ENCODE data around the gene ZNF268. TPM values are rescaled to one million over a fixed set of nuclear protein-coding genes. Genes with fewer than 3 reads are reported as not detected.
A peak's percentile ranks its signal among the peaks of the same experiment; 100 is the strongest.

Gene ZNF268
- total and polyA plus RNA-seq, 4 donors = 4.2 to 18.9 (median 10.4) TPM

GRCh38 chr12:133190176-133190575, 8.9 kb downstream of the ZNF268 start:
- intact Hi-C loops (cut with DNase I) = no loop called here
- H3K4me3 ChIP-seq (ENCODE audit: low read length in 2 of 2) = no peak overlapping the region
- peaks cover 42 to 46% of the 10 kb centered on the region in 2 donors for H3K36me3 ChIP-seq (ENCODE audit: control insufficient read depth in 1 of 2, insufficient read depth in 2 of 2, low read length in 1 of 2)
- no peaks in the 10 kb centered on the region for H3K27me3 ChIP-seq (ENCODE audit: control insufficient read depth in 1 of 2, insufficient read depth in 2 of 2, low read length in 1 of 2)
- DNase-seq = no peak
- peaks cover 42% of the 10 kb centered on the region for H3K9me3 ChIP-seq (ENCODE audit: control insufficient read depth, low read length)
- 98 to 99% methylated on average over 2 of the region's 2 CpGs for WGBS, 2 donors
- no peak overlapping the region for H3K27ac ChIP-seq (ENCODE audit: low read depth in 1 of 2, low read length in 2 of 2)
- no peak for ATAC-seq (ENCODE audit: low FRiP score)
- no peaks in the 10 kb centered on the region for H3K4me1 ChIP-seq (ENCODE audit: control insufficient read depth in 1 of 2, insufficient read depth in 2 of 2, low read length in 2 of 2)

- DNase-seq = no peak
- 98 to 99% methylated on average over 5 of the region's 5 CpGs for WGBS, 2 donors
- Histone ChIP-seq H3K27ac (ENCODE audit: low read depth in 1 of 2, low read length in 2 of 2) (no peak overlapping the region), H3K36me3 (ENCODE audit: control insufficient read depth in 1 of 2, insufficient read depth in 2 of 2, low read length in 1 of 2) (peaks cover 35 to 46% of the 10 kb centered on the region in 2 donors), H3K4me3 (ENCODE audit: low read length in 2 of 2) (no peak overlapping the region), H3K27me3 (ENCODE audit: control insufficient read depth in 1 of 2, insufficient read depth in 2 of 2, low read length in 1 of 2) (no peaks in the 10 kb centered on the region), H3K9me3 (ENCODE audit: control insufficient read depth, low read length) (peaks cover 40% of the 10 kb centered on the region), H3K4me1 (ENCODE audit: control insufficient read depth in 1 of 2, insufficient read depth in 2 of 2, low read length in 2 of 2) (no peaks in the 10 kb centered on the region)
- intact Hi-C loops (cut with DNase I) = no loop called here
- no peak for ATAC-seq (ENCODE audit: low FRiP score)
Observed at GRCh38 chr12:133192847-133193246, 11.6 kb downstream of the ZNF268 start.

- H3K4me3 ChIP-seq (ENCODE audit: low read length in 2 of 2) = no peak overlapping the region
- H3K9me3 ChIP-seq (ENCODE audit: control insufficient read depth, low read length) = peaks cover 18% of the 10 kb centered on the region
- H3K27me3 ChIP-seq (ENCODE audit: control insufficient read depth in 1 of 2, insufficient read depth in 2 of 2, low read length in 1 of 2) = no peaks in the 10 kb centered on the region
- no peak for DNase-seq
- H3K4me1 ChIP-seq (ENCODE audit: control insufficient read depth in 1 of 2, insufficient read depth in 2 of 2, low read length in 2 of 2) = no peaks in the 10 kb centered on the region
- ATAC-seq (ENCODE audit: low FRiP score) = no peak
- H3K36me3 ChIP-seq (ENCODE audit: control insufficient read depth in 1 of 2, insufficient read depth in 2 of 2, low read length in 1 of 2) = peaks cover 6 to 25% of the 10 kb centered on the region in 2 donors
- H3K27ac ChIP-seq (ENCODE audit: low read depth in 1 of 2, low read length in 2 of 2) = no peak overlapping the region
- WGBS, 2 donors = 99% methylated on average over 2 of the region's 2 CpGs
- intact Hi-C loops (cut with DNase I) = no loop called here
Observed at GRCh38 chr12:133201888-133202287, 20.6 kb downstream of the ZNF268 start.

- 96 to 99% methylated on average over 2 of the region's 2 CpGs for WGBS, 2 donors
- no peak overlapping the region for H3K27ac ChIP-seq (ENCODE audit: low read depth in 1 of 2, low read length in 2 of 2)
- no peaks in the 10 kb centered on the region for H3K4me1 ChIP-seq (ENCODE audit: control insufficient read depth in 1 of 2, insufficient read depth in 2 of 2, low read length in 2 of 2)
- intact Hi-C loops (cut with DNase I) = no loop called here
- ATAC-seq (ENCODE audit: low FRiP score) (no peak), DNase-seq (no peak)
- peaks cover 6 to 25% of the 10 kb centered on the region in 2 donors for H3K36me3 ChIP-seq (ENCODE audit: control insufficient read depth in 1 of 2, insufficient read depth in 2 of 2, low read length in 1 of 2)
- peaks cover 20% of the 10 kb centered on the region for H3K9me3 ChIP-seq (ENCODE audit: control insufficient read depth, low read length)
- no peaks in the 10 kb centered on the region for H3K27me3 ChIP-seq (ENCODE audit: control insufficient read depth in 1 of 2, insufficient read depth in 2 of 2, low read length in 1 of 2)
- peak overlapping the region in 1 of 2 donors; percentile 26 for H3K4me3 ChIP-seq (ENCODE audit: low read length in 2 of 2)
Observed at GRCh38 chr12:133202493-133203343, 21.4 kb downstream of the ZNF268 start.

- intact Hi-C loops (cut with DNase I) = no loop called here
- DNase-seq = no peak
- Histone ChIP-seq H3K4me3 (ENCODE audit: low read length in 2 of 2) (peak overlapping the region in 1 of 2 donors; percentile 40), H3K9me3 (ENCODE audit: control insufficient read depth, low read length) (peaks cover 24% of the 10 kb centered on the region), H3K4me1 (ENCODE audit: control insufficient read depth in 1 of 2, insufficient read depth in 2 of 2, low read length in 2 of 2) (no peaks in the 10 kb centered on the region), H3K27me3 (ENCODE audit: control insufficient read depth in 1 of 2, insufficient read depth in 2 of 2, low read length in 1 of 2) (no peaks in the 10 kb centered on the region), H3K27ac (ENCODE audit: low read depth in 1 of 2, low read length in 2 of 2) (no peak overlapping the region), H3K36me3 (ENCODE audit: control insufficient read depth in 1 of 2, insufficient read depth in 2 of 2, low read length in 1 of 2) (peaks cover 6 to 25% of the 10 kb centered on the region in 2 donors)
- WGBS, 2 donors = 98% methylated on average over 7 of the region's 7 CpGs
- ATAC-seq (ENCODE audit: low FRiP score) = no peak
Observed at GRCh38 chr12:133203344-133204263, 22.3 kb downstream of the ZNF268 start.

- 97 to 100% methylated on average over 1 of the region's 1 CpG for WGBS, 2 donors
- ATAC-seq (ENCODE audit: low FRiP score) (no peak), DNase-seq (no peak)
- Histone ChIP-seq H3K4me1 (ENCODE audit: control insufficient read depth in 1 of 2, insufficient read depth in 2 of 2, low read length in 2 of 2) (no peaks in the 10 kb centered on the region), H3K27me3 (ENCODE audit: control insufficient read depth in 1 of 2, insufficient read depth in 2 of 2, low read length in 1 of 2) (no peaks in the 10 kb centered on the region), H3K27ac (ENCODE audit: low read depth in 1 of 2, low read length in 2 of 2) (no peak overlapping the region), H3K9me3 (ENCODE audit: control insufficient read depth, low read length) (peaks cover 24% of the 10 kb centered on the region), H3K4me3 (ENCODE audit: low read length in 2 of 2) (no peak overlapping the region), H3K36me3 (ENCODE audit: control insufficient read depth in 1 of 2, insufficient read depth in 2 of 2, low read length in 1 of 2) (peaks cover 6 to 25% of the 10 kb centered on the region in 2 donors)
- intact Hi-C loops (cut with DNase I) = no loop called here
Observed at GRCh38 chr12:133204264-133204603, 22.9 kb downstream of the ZNF268 start.

- intact Hi-C loops (cut with DNase I) = no loop called here
- ATAC-seq (ENCODE audit: low FRiP score) (no peak), DNase-seq (no peak)
- Histone ChIP-seq H3K9me3 (ENCODE audit: control insufficient read depth, low read length) (peaks cover 36% of the 10 kb centered on the region), H3K27me3 (ENCODE audit: control insufficient read depth in 1 of 2, insufficient read depth in 2 of 2, low read length in 1 of 2) (no peaks in the 10 kb centered on the region), H3K36me3 (ENCODE audit: control insufficient read depth in 1 of 2, insufficient read depth in 2 of 2, low read length in 1 of 2) (peaks cover 6 to 21% of the 10 kb centered on the region in 2 donors), H3K27ac (ENCODE audit: low read depth in 1 of 2, low read length in 2 of 2) (no peak overlapping the region), H3K4me1 (ENCODE audit: control insufficient read depth in 1 of 2, insufficient read depth in 2 of 2, low read length in 2 of 2) (no peaks in the 10 kb centered on the region), H3K4me3 (ENCODE audit: low read length in 2 of 2) (no peak overlapping the region)
- WGBS, 2 donors = 98 to 100% methylated on average over 2 of the region's 2 CpGs
Observed at GRCh38 chr12:133206390-133206789, 25.1 kb downstream of the ZNF268 start.

GRCh38 chr12:133215724-133216123, 34.4 kb downstream of the ZNF268 start:
- DNase-seq = no peak
- 76 to 87% methylated on average over 3 of the region's 3 CpGs for WGBS, 2 donors
- Histone ChIP-seq H3K4me3 (ENCODE audit: low read length in 2 of 2) (no peak overlapping the region), H3K36me3 (ENCODE audit: control insufficient read depth in 1 of 2, insufficient read depth in 2 of 2, low read length in 1 of 2) (no peaks in the 10 kb centered on the region), H3K27me3 (ENCODE audit: control insufficient read depth in 1 of 2, insufficient read depth in 2 of 2, low read length in 1 of 2) (no peaks in the 10 kb centered on the region), H3K4me1 (ENCODE audit: control insufficient read depth in 1 of 2, insufficient read depth in 2 of 2, low read length in 2 of 2) (no peaks in the 10 kb centered on the region), H3K27ac (ENCODE audit: low read depth in 1 of 2, low read length in 2 of 2) (no peak overlapping the region), H3K9me3 (ENCODE audit: control insufficient read depth, low read length) (peaks cover 33% of the 10 kb centered on the region)
- intact Hi-C loops (cut with DNase I) = no loop called here
- no peak for ATAC-seq (ENCODE audit: low FRiP score)
